GM21447 (cell line): ENCODE measurements around the gene CC2D2B.
"Not testable (repeated sequence)": the region's sequence is repeated elsewhere in the genome, so short reads cannot be mapped to it uniquely, and the experiment has no call there.

Experiments used
- ATAC-seq: cut with Tn5 transposase; IDR thresholded peaks from one replicate; pipeline ENCODE4 v1.9.1; 2021; ENCODE audit not compliant: unreplicated experiment

CC2D2B gene

DNA sequence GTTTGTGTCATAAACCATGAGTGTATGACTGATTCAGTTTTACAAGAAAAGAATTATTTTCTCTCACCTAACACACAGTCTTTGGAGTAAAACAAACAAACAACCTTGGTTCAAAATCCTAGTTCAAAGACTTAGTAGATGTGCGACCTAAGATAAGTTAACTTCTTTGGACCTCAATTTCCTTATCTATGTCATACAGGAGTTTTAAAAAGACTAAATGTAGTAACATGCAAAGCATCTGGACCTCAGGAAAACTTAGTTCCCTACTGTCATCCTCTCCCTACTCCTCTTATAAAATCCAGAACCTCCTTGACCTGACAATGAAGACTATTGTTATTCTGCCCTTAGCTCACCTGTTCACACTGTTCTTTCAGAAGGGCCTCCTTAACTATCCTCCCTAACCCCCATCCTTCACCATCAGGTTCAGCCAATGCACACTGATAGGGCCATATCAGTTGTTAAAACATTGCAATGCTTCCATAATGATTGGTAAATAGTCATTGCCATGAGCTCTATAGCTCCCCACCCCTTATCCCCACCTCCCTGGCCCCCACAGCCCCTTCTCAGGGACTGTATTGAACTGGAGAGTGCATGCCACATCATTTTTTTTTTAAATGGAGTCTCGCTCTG lies 106.8 kb downstream of the CC2D2B start:
- no peak for ATAC-seq

DNA sequence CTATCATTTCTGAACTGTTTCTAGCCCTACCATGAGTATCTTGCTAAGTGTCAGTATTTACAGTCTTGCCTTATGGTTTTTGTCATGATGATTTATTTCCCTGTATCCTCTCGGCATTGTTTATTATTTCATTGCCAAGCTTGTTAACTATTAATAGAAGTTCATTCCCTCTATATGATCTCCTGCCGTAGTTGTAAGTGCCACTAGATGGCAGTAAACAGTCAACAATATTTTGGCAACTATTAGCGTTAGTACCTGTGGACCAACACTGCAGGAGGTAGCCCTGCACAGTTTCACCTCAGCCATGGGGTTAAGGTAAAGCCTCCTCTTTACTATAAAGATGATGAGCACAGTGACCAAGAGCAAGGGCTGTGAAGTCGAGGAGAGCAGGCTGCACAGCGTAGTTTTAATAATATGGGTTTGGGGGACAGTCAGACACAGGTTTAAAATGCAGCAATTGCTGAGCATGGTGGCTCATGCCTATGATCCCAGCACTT lies 109.5 kb downstream of the CC2D2B start:
- no peak for ATAC-seq

DNA sequence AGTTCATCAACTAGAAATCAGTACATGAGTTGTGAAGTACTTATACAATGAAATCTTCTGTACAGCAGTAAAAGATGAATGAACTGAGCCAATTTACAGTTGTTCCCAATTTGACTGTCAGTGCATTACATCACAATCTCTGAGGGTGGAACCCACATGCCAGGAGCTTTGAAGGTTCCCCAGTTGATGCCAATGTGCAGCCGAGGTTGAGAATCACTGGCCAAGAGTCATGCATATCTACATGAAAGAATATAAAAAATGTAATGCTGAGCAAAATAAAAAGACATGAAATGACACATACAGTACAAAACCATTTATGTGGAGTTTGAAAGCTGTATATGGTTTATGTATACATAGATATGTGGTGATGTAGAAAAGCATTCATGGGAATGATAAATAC lies 113.6 kb downstream of the CC2D2B start:
- ATAC-seq, result no peak

DNA sequence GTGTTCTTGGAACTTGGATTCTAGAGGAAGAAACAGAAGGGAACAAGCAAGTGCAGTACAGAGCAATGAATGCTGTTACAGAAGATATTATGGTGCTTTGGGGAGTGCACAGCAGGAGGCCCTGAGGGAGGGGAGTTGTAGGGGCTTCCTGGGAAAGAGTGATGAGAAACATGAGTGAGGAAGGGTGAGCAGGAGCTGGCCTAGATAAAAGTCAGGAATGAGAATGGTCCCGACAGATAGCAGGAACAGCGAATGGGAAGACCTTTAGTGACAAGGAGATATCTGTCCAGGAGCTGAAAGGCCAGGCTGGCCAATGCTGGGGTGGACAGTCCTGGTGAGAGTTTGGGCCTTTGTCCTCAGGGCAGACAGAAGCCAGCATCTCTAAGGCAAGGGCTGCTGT lies 115.0 kb downstream of the CC2D2B start:
- no peak for ATAC-seq

DNA sequence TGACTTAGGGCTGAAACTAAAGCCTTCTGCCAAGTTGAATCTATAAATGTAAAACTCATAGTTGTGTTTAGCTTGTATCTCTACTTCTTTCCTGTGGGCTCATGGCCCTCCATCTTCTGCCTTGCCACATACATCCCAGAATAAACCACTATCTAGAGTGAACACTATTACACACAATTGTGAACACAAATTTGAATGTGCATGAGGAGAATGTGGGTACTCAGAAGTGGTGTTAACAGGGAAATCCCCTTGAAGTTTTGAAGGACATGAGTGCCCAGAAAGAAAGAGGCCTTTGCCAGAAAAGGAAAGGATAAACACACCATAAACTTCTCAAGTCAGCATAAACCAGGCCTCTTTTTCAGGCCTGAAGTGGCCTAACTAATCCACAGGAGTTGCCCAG lies 115.4 kb downstream of the CC2D2B start:
- no peak for ATAC-seq

DNA sequence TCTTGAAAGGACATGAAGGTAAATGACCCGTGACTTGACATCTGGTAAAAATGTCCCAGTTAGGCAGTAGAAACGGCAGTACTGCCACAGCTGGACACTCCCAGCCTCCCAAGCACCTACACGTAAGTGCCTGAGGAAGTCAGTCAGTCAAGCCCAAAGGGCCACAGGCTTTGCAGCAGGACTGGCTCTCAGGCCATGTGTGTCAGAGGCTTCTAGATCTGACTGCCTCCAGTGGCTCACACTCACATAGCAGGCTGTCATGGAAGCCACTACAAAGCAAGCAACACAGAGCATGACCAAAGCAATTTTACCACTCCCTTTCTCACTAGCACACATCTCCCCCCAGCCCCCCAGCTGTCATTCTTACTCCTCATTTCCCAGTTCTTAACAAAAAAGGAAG lies 117.8 kb downstream of the CC2D2B start:
- no peak for ATAC-seq

DNA sequence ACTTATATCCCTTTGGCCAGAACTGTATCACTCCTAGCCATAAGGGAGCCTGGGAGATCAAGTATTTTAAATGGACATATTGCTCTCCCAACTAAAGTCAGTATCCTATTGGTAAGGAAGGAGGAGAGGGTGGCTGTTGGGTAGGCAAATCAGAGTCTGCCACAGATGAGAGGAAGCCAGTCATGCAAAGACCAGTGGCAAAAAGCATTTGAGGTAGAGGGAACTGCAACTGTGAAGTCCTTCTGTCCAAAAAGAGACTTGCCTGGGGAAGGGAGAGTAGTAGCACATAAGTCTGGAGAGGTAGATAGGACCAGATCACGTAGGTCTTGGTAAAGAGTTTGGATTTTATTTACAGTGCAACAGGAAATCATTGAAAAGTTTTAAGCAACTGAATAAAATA lies 126.8 kb downstream of the CC2D2B start:
- no peak for ATAC-seq

DNA sequence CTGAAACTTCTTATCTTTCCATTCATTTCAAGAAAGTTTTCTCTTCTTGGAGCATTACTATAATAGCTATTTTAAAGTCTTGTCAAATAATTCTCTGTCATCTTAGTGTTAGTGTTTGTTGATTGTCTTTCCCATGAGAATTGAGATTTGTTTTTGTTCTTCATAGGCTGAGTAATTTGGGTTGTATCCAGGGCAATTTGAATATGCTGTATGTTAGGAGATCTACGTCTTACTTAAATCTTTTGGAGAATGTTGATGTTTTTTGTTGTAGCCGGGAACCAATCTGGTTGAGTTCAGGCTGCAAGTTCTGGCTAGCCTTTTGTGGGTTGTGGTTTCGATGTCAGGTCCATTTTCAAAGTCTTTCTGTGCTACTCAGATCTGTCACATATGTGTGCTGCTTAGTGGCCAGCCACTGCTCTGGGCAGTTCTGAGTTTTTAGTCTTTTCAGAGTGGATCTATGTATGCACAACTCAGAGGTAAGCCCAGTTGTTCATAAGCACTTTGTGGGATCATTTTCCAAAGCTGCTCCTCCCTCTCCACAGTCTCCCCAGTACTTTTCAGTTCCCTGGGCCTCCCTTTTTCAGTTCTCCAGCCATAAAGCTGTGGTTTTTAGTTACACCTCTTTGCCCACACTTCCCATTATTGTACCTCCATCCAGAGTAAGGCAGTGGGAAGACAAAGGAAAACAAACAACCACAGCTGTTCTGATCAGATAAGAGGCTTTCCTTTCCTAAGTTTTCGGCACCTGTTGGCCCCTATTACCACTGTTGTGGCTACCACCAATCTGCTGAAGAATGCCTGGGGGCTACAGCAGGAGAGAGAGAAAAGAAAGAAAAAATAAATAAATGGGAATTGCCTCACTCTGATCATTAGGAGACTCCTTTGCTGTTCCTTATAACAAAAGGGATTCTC lies 131.0 kb downstream of the CC2D2B start:
- ATAC-seq, result no peak

DNA sequence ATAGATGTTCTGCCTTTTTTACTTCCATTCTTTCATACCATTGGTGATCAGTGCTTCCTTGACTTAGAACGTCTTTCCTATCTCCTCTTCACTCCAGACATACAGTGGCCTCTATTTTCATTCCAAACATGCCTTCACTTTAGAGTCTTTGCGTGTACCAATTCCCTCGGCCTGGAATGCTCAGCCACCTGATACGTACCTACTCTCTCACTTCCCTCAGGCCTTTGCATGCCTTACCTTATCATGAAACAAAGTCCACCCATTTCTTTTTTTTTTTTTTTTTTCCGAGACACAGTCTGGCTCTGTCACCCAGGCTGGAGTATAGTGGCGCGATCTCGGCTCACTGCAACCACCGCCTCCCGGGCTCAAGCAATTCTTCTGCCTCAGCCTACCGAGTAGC lies 133.4 kb downstream of the CC2D2B start:
- no peak for ATAC-seq

DNA sequence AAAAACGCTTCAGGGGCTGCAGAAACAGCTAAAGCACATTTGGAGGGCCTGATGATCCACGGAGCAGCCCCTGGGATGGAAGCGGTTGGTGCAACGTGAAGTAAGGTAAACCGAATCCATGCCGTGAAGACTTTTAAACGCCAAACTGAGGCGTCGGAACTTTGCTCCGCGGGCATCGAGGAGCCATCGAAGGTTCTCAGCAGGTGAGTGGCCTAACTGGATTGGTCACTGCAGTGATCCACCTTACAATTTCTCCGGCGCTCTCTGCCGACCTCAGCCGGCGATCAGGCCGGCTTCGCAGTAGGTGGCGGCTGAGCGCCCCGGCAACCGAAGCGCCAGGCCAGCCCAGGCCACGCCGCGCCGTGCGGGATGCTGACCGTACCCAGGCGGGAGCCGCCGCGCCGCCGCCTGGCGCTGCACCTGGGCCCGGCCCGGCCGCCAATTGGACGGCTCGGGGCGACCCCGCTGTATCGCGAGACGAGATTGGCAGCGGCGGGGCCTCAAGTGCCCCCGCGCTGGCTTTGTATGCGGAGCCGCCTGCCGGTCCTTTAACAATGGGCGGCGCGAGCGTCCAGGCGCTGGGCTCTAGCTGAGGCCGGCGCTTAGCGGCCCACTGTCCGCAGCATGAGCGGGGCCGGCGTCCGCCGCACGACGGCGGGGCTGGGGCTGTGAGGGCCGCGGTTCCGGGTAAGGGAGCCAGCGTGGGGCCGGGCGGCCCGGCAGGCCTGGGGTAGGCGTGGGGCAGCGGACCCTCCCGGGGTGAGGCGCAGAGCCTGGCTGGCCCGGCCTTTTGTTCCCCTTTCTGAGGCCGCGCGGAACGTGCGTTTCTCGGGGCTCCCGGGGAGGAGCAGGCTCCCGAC lies 135.5 kb downstream of the CC2D2B start, which contains the start of gene CCNJ:
CCNJ (plus strand) TSS at position 551 of the 860 bp plus-strand sequence. CDS start 811 bp downstream, outside the sequence.
- ATAC-seq, result peak; percentile 82

DNA sequence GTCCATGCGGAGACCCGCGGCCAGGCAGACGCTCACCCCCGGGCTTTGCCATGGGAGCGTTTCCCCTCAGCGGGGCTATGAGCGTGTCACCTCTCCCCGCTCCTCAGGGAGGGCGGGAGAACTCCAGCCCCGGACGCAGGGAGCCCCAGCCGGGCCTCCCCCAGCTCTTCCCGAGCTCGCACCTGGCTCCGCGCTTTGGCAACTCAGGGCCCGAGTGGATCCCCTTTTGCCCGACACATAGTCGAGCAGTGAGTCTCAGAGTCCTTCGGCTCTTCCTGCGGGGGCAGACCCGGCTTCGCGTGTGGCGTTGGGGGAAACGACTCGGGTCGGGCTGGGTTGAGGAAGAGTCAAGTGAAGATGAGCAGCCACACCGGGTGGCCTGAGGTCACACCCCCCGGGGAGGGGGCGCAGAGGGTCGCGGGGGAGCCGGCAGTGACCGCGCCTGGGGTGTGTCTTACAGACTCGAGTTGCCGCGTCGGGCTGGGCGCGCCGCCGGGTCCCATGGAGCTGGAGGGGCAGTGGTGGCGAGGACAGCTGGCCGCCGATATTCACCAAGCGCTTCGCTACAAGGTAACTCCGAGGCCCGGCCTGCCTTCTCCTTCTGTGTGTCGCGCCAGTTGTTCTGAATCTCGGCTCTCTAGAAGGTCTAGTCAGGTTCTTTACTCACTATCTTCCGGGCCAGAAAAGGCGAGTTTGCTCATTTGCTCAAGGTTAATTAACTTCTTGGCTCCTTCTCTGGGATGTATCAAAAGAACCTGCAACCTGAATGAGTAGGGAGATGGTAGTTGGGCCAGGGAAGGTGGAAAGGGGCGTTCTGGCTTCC lies 136.3 kb downstream of the CC2D2B start:
- ATAC-seq, result peak; percentile 44

DNA sequence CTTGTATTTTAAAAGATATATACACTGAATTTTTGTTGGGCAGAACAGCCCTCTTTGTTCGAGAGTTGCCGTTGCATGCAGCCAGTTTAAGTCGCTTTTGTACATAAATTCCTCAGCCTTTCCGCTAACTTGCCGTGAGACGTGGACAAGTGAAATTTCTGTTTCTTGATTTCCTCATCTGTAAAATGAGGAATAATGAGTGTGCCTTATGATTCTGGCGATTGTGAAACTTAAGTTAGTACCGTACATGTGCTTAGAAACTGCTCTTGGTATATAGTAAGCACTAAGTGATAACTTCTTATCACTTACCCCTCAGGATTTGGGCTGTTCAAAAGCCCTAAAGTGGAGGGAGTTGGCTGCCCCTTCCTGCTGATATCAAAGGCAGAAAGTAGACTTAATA lies 137.0 kb downstream of the CC2D2B start:
- no peak for ATAC-seq

DNA sequence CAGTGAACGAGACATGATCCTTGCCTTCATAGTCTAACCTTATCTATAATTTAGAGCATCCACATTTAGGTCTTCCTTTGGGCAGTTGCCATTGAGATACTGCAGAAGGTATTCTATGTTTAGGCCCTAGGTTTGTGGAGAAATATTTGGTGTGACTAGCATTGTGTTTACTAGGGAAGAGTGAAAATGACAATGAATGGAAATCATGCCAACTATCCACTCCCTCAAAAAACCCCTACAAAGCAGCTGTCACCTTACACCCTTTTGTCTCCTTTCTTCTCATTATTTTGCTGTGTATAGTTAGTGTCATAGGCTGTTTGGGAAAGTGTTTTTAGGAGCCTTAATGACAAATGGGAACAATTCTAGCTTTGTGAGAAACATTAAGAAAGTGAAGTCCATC lies 138.8 kb downstream of the CC2D2B start:
- ATAC-seq, result no peak

DNA sequence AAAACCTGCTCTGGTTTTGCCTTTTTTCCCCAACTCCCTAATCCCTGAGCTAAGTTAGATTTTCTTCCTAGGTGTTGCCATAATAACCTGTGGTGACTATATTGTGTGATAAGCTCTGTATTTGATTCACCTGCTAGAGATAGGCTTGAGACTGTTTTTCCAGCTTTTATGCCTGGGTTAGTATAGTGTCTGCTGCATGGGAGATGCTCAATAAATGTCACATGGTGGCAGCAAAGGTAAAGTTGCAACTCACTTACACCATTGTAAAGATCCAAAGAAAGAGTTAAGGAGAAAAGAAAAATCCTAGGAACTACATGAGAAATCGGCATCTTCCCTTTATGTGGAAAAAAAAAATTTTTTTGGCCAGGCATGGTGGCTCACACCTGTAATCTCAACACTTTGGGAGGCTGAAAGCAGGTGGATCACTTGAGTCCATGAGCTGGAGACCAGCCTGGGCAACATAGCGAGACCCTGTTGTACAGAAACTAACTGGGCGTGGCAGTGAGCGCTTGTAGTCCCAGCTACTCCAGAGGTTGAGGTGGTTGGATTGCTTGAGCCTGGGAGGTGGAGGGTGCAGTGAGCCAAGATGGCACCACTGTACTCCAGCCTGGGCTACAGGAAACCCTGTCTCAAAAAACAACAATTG lies 139.4 kb downstream of the CC2D2B start:
- ATAC-seq, result no peak

DNA sequence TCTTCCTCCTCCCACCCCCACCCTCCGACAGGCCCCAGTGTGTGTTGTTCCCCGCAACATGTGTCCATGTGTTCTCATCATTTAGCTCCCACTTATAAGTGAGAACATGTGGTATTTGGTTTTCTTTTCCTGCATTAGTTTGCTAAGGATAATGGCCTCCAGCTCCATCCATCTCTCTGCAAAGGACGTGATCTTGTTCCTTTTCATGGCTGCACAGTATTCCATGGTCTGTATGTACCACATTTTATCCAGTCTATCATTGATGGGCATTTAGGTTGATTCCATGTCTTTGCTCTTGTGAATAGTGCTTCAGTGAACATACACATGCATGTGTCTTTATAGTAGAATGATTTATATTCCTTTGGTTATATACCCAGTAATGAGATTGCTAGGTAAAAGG lies 140.2 kb downstream of the CC2D2B start:
- ATAC-seq, result not testable (repeated sequence)

DNA sequence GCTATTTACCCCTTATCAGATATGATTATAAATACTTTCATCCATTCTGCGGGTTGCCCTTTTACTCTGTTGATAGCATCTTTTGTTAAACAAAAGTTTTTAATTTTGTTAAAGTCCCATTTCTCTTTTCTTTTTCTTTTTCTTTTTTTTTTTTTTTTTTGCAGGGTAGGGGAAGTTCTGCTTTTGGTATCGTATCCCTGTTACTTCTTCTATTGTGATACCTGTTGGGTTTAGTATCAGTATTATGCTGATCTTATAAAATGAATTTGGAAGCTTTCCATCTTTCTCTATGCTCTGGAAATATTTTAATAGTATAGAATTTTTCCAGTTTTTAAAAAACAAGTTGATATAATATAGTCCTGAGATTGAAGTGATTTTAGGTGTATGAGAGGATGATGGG lies 141.6 kb downstream of the CC2D2B start:
- no peak for ATAC-seq

DNA sequence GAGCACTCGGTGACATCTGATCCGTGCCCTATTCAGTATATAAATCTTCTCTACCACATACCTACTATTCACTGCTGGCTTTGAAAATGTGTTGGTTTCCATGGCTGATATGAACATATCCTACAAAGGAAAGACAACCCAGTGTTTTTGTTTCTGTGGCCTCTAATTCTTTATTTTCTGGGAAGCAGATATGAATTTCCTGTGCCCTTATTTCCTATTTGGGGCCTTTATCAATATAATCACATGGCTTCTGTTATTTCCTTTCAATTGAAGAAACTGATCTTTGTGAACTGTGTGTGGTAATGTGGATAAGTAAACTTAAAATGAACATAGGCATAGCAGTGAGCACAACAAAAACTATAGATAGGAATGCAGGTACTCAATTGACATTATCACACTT lies 146.2 kb downstream of the CC2D2B start:
- ATAC-seq, result no peak

DNA sequence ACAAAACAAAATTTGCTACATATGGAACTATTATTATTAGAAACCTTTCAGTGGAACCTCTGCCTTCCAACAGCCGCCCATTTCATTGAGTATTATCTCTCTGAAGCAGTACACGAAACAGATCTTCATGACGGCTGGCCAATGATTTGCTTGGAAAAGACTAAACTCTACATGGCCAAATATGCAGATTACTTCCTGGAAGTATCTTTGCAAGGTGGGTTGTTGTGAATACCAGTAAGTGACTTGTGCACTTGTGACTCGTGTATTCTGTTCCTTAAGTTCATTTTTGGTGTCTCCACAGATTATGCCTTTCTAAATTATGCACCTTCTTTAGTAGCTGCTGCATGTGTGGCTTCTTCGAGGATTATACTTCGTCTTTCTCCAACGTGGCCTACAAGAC lies 149.0 kb downstream of the CC2D2B start:
- ATAC-seq, result no peak

DNA sequence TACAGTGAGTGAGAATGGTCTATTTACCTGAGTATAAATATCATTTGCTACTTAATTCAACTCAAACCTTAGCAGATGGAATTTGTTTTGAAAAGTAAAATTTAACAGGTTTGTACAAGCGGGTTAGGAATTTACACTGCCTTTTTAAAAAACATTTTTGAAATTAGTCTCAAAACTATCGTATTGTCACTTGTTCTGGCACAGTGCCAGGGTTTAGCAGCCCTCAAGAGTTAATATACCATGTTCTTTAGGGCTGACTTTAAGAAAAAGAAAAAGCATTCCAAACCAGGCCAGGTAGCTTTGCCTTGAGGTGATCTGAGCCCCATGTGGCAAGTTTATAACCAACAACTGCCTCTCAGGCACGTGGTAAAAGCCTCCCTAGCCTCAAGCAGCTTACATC lies 153.5 kb downstream of the CC2D2B start:
- no peak for ATAC-seq

DNA sequence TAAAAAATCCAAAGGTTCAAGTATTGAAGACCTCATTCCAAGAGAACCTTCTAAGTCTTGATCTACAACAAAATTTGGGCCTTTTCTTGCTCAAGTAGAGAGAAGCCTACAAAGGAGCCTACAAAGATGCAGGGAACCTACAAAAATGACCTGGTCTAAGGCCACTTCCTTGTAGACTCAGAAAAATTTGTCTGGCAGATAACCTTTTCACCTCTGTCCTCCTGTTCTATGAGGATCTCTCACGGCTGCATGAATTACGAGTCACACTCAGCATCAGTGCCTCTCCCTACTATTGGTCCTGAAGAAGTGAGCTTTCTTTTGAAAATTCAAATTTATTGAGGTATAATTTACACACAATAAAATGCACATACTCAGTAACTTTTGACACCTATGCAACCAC lies 164.9 kb downstream of the CC2D2B start:
- no peak for ATAC-seq
